HT1080 (cell line): ENCODE measurements around the gene CRTAP. TPM values are rescaled to one million over a fixed set of nuclear protein-coding genes. Genes with fewer than 3 reads are reported as not detected.
"Not testable (repeated sequence)": the region's sequence is repeated elsewhere in the genome, so short reads cannot be mapped to it uniquely, and the experiment has no call there.

Experiments used
- DNase-seq: peaks from one replicate; pipeline ENCODE4 v3.0.0-alpha.2; 2015; ENCODE audit warnings: low read depth
- polyA plus RNA-seq, 2 experiments: library from polyadenylated mRNA; depleted of rRNA; stranded (reverse); fragments of >200 nt; gene quantifications; 2 replicates each; pipeline ENCODE4 v1.2.3, GENCODE V29; 2015
- total RNA-seq: library from RNA; depleted of rRNA; stranded (reverse); fragments of >200 nt; shearing (Covaris generic); gene quantifications from 2 replicates; pipeline ENCODE4 v1.2.3, GENCODE V29; 2014; rRNA removed

CRTAP gene
- total RNA-seq = 290 and 376 TPM in 2 replicates
- 352 and 426 TPM in 2 replicates for polyA plus RNA-seq (2015; cell fraction: cytosol; rRNA removed)
- 159 and 169 TPM in 2 replicates for polyA plus RNA-seq (2015; cell fraction: nucleus; rRNA removed)

DNA sequence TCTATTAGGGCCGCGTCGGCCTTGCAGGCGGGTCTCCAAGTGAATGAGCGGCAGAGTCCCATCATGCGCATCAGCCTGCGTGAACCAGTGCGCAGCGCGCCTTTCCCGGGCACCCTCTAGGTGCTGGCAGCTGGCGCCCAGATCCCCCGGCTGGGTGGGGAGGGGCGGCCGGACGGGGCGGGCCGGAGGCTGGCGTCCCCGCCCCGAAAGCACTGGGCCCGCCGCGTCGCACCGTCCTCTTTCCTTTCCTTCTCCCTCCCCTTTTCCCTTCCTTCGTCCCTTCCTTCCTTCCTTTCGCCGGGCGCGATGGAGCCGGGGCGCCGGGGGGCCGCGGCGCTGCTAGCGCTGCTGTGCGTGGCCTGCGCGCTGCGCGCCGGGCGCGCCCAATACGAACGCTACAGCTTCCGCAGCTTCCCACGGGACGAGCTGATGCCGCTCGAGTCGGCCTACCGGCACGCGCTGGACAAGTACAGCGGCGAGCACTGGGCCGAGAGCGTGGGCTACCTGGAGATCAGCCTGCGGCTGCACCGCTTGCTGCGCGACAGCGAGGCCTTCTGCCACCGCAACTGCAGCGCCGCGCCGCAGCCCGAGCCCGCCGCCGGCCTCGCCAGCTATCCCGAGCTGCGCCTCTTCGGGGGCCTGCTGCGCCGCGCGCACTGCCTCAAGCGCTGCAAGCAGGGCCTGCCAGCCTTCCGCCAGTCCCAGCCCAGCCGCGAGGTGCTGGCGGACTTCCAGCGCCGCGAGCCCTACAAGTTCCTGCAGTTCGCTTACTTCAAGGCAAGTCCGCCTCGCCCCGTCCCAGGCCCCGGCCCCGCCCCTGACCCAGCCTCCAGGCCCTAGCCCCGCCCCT lies at the start of gene CRTAP:
CRTAP (plus strand) TSS at position 243 of the 850 bp plus-strand sequence; CDS start at position 307, 64 bp downstream.
- peak; percentile 94 for DNase-seq

DNA sequence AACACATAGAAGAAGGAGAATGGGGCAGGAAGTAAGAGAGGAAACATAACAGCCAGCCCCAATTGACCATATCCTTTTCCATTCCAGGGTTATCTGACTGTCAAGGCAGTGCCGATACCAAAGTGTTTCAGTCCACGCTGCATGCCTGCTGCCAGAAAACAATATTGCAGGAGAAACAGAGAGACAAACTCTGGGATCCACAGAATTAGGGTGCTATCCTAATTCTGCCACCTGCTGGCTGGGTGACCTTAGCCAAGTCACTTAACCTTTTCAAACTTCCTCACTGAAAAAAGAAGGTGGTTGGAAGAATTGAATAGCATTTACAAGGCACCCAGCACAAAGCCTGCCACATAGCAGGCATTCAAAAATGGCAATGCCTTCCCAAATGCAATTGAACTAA lies 48.9 kb upstream of the CRTAP start:
- no peak for DNase-seq

DNA sequence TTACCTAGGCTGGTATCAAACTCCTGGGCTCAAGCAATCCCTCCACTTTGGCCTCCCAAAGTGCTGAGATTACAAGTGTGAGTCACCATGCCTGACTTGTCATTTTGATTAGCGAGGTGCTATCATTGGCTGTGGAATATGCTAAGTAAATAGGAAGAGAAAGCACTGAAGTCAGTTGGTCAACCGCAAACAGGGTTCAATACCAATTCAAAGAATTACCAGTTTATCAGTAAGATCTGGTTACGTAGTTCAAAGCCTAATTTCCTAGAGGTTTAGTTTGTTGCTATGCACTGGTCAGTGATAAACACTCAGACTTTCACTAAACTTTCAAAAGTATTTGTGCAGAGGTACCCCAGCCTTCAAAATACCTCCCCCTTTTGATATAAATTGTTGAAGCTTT lies 46.3 kb upstream of the CRTAP start:
- DNase-seq = peak; percentile 44

DNA sequence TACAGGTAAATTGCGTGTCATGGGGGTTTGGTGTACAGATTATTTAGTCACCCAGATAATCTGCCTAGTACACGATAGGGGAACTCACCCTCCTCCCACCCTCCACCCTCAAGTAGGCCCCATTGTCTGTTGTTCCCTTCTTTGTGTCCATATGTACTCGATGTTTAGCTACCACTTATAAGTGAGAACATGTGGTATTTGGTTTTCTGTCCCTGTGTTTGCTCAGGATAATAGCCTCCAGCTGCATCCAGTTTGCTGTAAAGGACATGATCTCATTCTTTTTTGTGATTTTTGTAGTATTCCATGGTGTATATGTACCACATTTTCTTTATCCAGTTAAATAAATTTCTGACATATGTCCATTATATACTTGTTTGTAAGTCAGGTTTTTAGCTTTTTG lies 44.0 kb upstream of the CRTAP start:
- not testable (repeated sequence) for DNase-seq

DNA sequence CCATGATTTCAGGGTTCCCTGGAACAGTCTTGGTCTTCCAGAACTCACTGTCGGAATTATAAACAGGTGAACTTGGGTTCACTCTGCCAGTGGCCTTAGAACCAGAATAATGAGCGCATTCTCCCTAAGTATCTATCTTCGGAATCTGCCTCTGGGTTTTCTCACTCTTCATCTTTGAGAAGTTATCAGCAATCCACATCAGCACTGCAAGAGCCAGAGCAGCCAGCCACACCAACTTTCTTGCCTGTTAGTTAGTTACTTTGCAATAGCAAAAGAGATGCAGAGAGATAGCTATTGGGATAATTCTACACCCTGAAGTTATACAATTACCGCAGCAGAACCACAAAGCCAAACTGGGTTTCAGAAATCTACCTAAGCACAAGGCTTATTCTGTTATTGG lies 42.6 kb upstream of the CRTAP start:
- DNase-seq = no peak

DNA sequence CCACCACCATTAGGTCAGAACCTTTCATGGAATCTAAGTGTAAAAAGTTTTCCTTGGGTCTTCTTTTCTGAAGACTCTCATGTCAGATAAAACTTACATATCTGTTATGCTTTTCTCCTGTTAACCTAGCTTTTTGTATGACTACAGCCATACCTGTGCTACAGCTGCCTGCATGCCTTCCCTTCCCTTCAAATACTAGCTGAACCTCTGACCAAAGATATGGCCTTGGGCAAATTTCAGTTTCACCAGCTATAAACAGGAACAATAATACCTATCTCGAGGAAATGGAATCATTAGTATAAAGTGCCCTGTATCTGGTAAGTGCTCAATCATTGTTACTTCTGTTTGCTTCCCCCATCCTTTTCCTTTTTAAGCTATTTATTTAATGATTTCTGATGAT lies 41.9 kb upstream of the CRTAP start:
- DNase-seq = no peak

DNA sequence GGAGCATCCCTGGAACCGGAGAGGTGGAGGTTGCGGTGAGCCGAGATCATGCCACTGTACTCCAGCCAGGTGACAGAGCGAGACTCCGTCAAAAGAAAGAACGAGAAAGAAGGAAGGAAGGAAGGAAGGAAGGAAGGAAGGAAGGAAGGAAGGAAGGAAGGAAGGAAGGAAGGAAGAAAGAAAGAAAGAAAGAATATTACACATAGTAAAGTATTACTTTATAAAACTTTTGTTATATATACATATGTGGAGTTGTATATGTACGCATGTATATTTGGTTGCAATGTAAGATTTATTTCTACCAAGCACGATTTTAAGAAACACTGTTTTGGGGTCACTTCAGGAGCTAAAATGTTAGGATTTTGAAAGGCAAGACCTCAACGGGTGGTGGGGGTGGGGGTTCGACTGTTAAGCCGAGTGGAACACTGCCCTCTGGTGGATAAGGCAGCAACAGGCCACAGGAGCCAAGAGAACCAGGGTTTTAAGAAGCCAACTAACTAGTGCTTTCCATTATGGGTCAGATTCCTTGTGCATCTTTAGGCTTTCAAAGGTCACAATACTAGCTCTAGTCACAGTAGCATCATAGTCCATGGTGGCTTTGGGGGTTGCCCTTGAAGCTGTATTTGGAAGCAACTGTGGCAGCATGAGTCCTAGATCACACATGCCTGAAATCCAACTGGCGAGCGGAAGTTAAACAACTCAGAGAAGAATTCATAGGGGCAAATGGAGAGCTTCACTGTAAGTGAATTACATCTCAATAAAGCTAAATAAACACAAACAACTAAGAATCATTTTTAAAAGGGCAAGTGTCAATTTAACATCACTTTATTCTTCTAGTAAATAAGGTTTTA lies 39.4 kb upstream of the CRTAP start:
- DNase-seq = peak; percentile 59

DNA sequence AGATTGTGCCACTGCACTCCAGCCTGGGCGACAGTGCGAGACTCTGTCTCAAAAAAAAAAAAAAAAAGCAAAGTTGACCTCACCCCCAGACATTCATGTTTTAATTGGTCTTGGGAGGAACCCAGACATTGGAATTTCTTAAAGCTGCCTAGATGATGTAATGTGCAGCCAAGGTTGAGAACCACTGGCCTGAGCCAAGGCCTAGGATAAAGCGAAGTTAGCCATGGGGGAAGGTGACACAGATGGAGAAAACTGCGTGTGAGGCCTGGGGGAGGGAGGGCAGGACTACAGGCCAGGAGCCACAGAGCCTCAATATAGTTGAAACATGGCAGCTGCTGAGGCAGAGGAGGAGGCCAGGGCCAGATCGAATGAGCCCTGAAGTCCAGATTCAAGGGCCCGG lies 37.8 kb upstream of the CRTAP start:
- no peak for DNase-seq

DNA sequence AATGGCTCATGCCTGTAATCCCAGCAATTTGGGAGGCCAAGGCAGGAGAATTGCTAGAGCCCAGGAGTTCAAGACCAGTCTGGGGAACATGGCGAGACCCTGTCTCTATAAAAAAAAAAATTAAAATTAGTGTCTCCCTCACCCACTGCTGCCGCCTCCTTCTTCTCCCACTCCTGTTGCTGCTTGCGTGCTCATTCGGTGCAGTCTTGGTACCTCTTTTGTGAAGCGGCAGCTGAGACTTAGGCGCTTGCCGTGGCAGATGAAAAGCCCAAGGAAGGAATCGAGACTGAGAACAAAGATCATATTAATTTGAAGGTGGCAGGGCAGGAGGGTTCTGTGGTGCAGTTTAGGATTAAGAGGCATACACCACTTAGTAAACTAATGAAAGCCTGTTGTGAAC lies 36.9 kb upstream of the CRTAP start:
- no peak for DNase-seq

DNA sequence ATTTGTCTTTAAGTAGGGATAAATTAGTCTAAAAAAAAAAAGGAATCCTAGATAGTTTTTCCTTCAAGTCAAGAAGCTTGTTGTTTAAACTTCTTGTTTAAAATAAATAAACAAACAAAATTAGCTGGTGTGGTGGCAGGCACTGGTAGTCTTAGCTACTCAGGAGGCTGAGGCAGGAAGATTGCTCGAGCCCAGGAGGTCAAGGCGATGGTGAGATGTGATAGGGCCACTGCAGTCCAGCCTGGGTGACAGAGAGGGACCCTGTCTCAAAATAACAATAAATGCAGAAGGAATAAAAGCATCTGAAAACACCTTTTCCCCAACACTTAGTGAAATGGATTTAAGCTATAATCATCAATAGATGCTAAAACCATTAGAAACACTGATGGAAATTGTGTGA lies 35.8 kb upstream of the CRTAP start:
- no peak for DNase-seq

DNA sequence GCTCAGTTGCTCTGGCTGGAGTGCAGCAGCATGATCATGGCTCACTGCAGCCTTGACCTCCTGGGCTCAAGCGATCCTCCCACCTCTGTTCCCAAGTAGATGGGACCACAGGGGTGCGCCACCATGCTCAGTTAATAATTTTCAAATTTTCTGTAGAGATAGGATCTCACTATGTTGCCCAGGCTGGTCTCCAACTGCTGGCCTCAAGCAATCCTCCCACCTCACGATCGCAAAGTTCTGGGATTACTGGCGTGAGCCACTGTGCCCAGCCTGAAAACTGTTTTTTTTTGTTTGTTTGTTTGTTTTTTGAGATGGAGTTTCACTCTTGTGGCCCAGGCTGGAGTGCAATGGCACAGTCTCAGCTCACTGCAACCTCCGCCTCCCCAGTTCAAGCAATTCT lies 34.0 kb upstream of the CRTAP start:
- not testable (repeated sequence) for DNase-seq

DNA sequence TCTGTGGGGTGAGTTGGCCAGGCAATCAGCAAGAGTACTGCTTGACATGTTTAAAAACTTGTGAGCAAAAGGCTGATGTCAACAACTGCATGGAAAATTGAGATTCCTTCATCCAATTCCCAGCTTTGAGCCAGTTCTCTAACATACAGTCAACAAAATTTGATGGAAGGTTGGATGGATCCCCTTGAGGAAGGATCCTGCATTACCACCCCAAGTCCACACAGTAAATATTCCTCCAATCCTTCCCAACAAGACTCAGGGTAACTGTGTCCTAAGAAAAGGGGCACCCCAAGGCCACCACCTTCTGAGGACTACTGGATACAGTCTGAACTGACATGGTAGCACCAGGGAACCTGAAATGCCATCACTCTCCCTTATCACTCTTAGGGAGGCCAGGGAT lies 32.0 kb upstream of the CRTAP start:
- no peak for DNase-seq

DNA sequence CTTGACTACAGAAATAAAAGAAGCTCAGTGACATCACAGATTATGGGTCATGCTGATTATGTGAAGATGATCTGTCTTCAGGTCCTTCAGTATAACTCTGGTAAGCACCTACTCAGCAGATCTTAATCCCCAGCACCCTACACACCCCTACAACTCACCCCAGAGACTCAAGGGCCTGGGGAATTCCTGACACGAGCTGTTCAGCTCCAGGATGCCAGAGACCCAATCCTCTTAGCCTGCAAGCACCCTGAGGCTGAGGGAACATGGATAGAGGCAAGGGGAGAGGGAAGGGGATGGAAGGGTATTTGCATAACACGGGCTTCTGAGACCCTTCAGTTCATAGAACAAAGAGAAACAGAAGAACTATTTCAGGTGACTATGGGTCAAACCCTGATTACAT lies 29.9 kb upstream of the CRTAP start:
- no peak for DNase-seq

DNA sequence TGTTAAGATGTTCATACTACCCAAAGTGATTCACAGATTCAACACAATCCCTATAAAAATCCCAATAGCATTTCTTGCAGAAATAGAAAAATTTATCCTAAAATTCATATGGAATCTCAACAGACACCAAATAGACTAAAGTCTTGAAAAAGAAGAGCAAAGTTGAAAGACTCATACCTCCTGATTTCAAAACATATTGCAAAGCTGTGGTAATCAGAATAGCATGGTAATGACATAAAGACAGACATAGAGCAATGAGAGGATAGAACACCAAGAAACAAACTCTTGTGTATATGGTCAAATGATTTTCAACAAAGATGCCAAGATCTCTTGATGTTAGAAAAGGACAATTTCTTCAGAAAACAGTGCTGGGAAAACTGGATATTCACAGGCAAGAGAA lies 25.1 kb upstream of the CRTAP start:
- no peak for DNase-seq

DNA sequence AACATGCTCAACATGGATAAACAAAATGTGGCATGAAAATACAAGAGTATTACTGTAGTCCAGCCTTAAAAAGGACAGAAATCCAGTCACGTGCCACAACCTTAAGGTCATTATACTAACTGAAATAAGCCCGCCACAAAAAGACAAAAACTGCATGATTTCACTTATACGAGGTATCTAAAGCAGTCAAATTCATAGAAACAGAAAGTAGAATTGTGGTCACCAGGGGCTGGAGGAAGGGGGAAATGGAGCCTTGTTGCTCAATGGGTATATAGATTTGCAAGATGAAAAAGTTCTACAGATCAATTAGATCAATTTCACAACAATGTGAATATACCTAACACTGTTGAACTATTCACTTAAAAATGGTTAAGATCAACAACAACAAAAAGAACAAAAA lies 24.3 kb upstream of the CRTAP start:
- DNase-seq = no peak

DNA sequence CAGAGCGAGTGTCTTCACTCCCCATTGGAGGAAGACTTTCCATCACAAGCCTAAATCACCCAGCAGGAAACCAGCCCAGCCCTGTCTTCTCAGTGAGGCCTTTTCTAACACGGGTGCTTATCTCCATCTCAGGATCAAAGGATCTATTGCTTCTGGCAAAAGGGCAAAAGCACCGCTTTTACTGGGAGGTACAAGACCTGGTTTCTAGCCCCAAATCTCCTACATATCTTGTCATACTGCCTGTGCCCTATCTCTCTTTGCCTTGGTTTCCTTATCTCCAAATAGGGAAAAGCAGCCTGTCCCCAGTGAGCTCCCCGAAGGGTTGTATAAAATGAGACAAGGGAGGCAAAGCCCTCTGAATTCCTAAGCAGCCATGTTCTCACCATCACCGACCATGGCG lies 22.1 kb upstream of the CRTAP start:
- DNase-seq = no peak

DNA sequence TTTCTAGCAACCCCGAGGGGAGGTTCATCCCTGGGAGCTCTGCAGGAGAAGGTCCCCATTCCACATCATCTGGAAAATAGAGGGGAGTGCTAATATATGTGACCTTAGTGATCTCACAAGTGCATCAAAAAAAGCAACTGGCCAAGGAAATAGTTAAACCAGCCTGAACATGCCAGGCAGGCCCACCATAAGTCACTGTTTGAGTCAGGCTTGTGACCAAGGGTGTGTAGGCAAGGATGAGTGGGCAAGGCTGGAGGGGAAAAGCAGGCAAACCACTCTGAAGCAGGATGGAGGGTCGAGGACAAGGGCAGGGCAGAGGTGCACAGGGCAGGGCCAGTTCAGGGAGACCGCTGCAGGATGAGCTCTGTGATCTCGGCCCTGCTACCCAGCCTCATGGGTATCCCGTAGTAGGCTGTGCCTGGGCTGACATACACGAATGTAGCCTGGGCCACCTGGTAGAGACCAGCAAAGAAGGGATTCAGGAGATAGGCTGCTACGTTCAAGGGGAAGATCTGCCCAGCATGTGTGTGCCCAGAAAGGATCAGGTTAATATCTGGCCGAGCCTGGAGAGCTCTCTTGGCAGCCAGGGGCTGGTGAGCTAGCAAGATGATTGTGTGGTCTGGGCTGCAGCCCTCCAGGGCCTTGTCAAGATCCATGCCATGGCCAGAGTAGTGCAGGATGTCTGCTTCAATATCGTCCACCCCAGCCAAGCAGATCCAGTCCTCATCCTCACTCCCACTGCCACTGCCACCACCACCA lies 21.1 kb upstream of the CRTAP start:
- DNase-seq = no peak

DNA sequence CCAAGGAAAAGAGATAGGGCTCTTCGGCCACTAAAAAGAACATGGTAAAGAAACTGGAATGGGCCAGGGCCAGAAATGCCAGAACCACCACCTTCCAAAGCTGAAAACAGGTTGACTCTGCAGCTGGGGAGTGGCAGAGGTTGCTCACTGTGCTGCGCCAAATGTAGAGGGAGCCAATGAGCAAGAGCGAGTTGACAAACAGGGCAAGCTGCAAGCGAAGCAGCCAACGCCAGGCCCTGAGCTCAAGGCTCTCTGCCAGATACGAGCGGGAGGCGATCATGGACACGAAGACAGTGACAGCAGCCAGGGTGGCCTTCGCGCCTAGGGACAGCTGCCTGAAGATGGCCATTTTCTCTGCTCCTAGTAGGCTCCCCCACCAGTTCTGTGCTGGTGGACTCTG lies 20.0 kb upstream of the CRTAP start:
- no peak for DNase-seq

DNA sequence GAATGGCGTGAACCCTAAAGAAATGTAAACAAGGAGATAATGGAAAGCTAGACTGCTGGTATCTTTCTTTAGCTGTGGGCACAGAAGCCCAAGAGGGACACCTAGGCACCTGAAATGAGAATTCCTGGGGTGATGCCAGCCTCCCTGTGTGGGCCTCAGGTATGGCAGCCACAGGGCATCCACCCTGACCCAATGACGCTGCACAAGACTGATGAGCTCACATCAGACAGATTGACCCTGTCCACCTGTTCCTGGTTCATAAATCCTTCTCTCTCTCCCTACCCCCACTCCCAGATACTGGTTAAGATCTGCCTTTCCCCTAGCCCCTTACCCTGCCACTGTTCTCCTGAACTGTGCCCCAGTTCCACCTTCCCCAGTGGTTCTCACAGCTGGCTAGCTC lies 18.4 kb upstream of the CRTAP start:
- no peak for DNase-seq

DNA sequence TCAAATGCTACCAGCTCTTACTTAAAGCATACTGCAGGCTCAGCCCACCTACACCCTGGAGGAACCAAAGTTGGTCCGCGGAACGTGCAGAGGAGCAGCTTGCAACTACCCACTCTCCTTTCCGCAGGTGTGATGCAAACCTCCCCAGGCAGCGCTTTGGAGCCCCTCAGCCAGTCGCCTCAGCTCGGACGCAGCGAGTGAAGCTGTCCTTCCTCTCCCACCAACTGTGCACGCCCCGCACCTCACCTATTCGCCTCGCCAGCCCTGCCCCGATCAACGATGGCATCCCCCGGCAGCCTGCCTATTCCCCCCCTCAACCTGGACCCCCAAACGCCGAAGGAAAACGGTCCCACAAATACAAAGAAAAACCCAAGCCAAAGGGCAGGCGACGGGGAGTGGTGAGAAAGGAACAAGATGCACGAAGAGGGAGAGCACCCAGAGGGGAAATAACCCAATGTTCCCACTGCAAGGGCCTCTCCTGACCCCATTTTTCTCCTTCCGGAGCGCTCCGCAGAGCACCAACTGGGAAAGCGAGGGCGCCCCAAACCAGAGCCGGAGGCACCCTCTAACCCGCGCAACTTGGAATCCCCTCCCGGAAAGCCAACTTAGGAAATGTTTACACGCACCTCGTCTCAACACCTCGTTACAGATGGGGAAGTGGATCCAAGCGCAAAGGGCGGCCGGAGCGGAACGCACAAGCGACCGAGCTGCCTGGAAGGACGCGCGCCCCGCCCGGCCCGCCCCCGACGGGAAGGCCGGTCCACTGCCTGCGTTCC lies 17.5 kb upstream of the CRTAP start:
- no peak for DNase-seq
